Lower lobe of right lung (tissue), 2 donors: ENCODE data around the gene SFI1. TPM values are rescaled to one million over a fixed set of nuclear protein-coding genes. Genes with fewer than 3 reads are reported as not detected.

Source experiments
- ATAC-seq, 2 donors: fragments of 200-7000 bp; cut with Tn5 transposase; one replicate each; pipeline ENCODE4 v1.9.1; 2020 to 2022; ENCODE audit warnings: mild to moderate bottlenecking in 2 of 2, moderate library complexity in 2 of 2
- DNase-seq: peaks from one replicate; pipeline ENCODE4 v3.0.0-alpha.2; 2020
- H3K27ac ChIP-seq: fragments of 200-600 bp; one replicate; pipeline ENCODE4 v1.8.0; 2022
- H3K27me3 ChIP-seq: fragments of 200-600 bp; one replicate; pipeline ENCODE4 v1.8.0; 2022; ENCODE audit warnings: low read depth
- H3K36me3 ChIP-seq: fragments of 200-600 bp; one replicate; pipeline ENCODE4 v1.8.0; 2022; ENCODE audit warnings: mild to moderate bottlenecking
- H3K4me1 ChIP-seq: fragments of 200-600 bp; one replicate; pipeline ENCODE4 v1.8.0; 2022
- H3K4me3 ChIP-seq: fragments of 200-600 bp; one replicate; pipeline ENCODE4 v1.8.0; 2022; ENCODE audit warnings: mild to moderate bottlenecking
- H3K9me3 ChIP-seq: fragments of 200-600 bp; one replicate; pipeline ENCODE4 v1.8.0; 2022
- CTCF ChIP-seq: fragments of 200-600 bp; IDR thresholded peaks from one replicate; pipeline ENCODE4 v1.8.0; 2022; ENCODE audit warnings: antibody characterized with exemption, mild to moderate bottlenecking
- intact Hi-C: fragments of 100-400 bp; cut with DNase I; formaldehyde crosslinking; loops from one replicate; pipeline ENCODE4 v1.11.0; 2022
- total RNA-seq: library from RNA; stranded (reverse); fragmentation: NEBNext Ultra II Directional; extraction: Animal tissue kit (Norgen Biotek cat#: 25700); gene quantifications from one replicate; pipeline ENCODE4 v1.2.1, GENCODE V29; 2021
- donor health status: DM: no; HTN: yes; CAD: no; lungs with severe emphysema.

The SFI1 gene
- total RNA-seq, 1 donor from 2014 or later: 37.5 TPM

DNA sequence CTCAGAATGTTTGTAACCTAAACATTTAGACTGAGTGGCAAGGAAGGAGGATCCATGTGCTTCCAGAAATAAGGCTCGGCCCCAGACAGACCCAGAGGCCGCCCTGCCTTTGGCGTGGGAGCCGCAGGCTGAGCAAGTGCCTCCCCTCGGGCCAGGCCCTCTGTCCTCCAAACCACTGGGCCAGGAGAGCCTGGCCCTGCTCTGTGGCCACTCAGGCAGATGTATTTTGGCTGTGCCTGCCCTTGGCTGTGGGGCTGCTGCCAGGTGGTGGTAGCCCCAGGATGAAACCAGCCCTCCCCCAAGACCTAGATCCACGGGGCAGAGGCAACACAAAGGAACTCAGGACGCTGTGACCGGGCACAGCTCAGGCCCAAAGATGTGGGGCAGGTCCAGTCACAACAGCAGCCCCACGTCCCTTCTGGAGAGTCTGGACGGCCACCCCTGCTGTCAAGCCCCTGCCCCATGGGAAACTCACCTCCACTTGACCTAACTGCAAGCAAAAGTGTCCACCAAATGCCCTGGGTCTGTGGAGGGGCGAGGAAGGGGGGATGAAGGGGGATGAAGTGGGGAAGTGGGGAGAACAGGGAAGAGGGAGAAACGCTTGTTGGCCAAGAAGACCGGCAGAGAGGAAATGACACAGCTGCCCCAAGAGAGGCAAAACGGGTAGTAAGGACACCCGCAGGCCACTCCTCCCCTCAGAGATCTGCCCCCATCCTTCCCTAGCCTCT, 141.7 kb downstream of the SFI1 start:
- ATAC-seq (peak; percentile 69 to 79), DNase-seq (peak; percentile 77)
- Histone ChIP-seq H3K9me3 (no peaks in the 10 kb centered on the region), H3K27me3 (no peaks in the 10 kb centered on the region), H3K4me1 (peaks cover 26% of the 10 kb centered on the region), H3K27ac (peak overlapping the region; percentile 84), H3K4me3 (peak overlapping the region; percentile 51), H3K36me3 (peaks cover 3% of the 10 kb centered on the region)
- intact Hi-C loops: loop anchor here (10.0 kb wide), 1 partner anchor 83 kb away; no protein-coding TSS in a partner anchor
- no peak for TF ChIP-seq CTCF

GRCh38 chr22:31639436-31640039, 143.2 kb downstream of the SFI1 start:
- ATAC-seq (peak; percentile 59 to 64), DNase-seq (no peak)
- H3K27me3 ChIP-seq: no peaks in the 10 kb centered on the region
- H3K4me3 ChIP-seq: no peak overlapping the region
- H3K36me3 ChIP-seq: peaks cover 1% of the 10 kb centered on the region
- no peaks in the 10 kb centered on the region for H3K9me3 ChIP-seq
- intact Hi-C loops: loop anchor here (10.0 kb wide), 1 partner anchor 85 kb away; no protein-coding TSS in a partner anchor
- H3K4me1 ChIP-seq: peaks cover 31% of the 10 kb centered on the region
- TF ChIP-seq CTCF: no peak
- peak overlapping the region; percentile 39 for H3K27ac ChIP-seq

DNA sequence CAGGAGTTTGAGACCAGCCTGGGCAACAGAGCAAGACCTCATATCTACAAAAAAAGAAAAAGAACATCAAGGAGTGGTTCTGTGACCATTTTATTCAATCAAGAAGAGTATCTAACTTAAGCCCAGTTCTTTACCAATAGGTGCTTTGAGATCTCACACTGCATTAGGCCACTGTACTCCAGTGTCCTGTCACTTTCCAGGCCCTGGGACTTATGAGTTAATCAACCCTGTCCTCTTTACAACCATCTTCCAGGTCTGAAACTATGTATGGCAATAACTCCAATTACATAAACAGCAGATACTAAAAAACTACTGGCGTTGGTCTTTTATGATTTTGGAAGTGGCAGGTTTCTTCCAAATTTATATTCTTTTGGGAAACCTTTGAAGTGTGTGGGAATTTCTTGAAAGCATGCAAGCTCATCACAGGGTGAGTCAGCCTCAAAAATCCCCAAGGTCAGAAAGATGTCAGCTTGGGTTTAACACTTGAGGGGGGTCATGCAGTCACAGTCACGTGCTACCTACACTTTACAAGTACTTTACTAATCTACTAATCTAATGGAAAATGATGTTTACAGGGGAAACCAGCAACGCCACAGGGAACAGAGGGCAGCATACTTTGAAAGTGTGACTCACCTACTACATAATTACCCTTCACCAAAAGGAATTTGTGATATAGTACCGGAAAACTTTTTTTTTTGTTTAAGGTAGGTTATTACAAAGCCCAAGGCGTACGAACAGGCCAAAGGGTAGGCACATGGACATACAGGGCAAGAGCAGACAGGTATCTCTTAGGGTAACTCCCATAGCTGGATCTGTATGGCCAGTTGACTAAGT, 150.1 kb downstream of the SFI1 start:
- DNase-seq (no peak), ATAC-seq (peak; percentile 56 to 73)
- TF ChIP-seq CTCF: no peak
- Histone ChIP-seq H3K4me1 (peaks cover 25% of the 10 kb centered on the region), H3K27me3 (no peaks in the 10 kb centered on the region), H3K27ac (no peak overlapping the region), H3K9me3 (no peaks in the 10 kb centered on the region), H3K4me3 (no peak overlapping the region), H3K36me3 (peaks cover 59% of the 10 kb centered on the region)
- intact Hi-C loops: no loop called here

GRCh38 chr22:31647066-31647465, 150.7 kb downstream of the SFI1 start:
- intact Hi-C loops: no loop called here
- H3K36me3 ChIP-seq: peaks cover 59% of the 10 kb centered on the region
- no peaks in the 10 kb centered on the region for H3K27me3 ChIP-seq
- H3K4me1 ChIP-seq: peaks cover 25% of the 10 kb centered on the region
- DNase-seq (no peak), ATAC-seq (no peak)
- no peak for TF ChIP-seq CTCF
- no peaks in the 10 kb centered on the region for H3K9me3 ChIP-seq
- no peak overlapping the region for H3K4me3 ChIP-seq
- H3K27ac ChIP-seq: no peak overlapping the region

GRCh38 chr22:31647523-31648320, 151.4 kb downstream of the SFI1 start:
- no peak for TF ChIP-seq CTCF
- no peak overlapping the region for H3K27ac ChIP-seq
- H3K27me3 ChIP-seq: no peaks in the 10 kb centered on the region
- intact Hi-C loops: no loop called here
- peaks cover 59% of the 10 kb centered on the region for H3K36me3 ChIP-seq
- no peak overlapping the region for H3K4me3 ChIP-seq
- DNase-seq: no peak
- ATAC-seq: no peak
- no peaks in the 10 kb centered on the region for H3K9me3 ChIP-seq
- peaks cover 25% of the 10 kb centered on the region for H3K4me1 ChIP-seq
